ENCODE results near the gene MRPL52. TPM values are rescaled to one million over a fixed set of nuclear protein-coding genes. Genes with fewer than 3 reads are reported as not detected.
A peak's percentile ranks its signal among the peaks of the same experiment; 100 is the strongest.

Gene MRPL52
- total and polyA plus RNA-seq, 10 of the 15 experiments (the other 5 are each of a cell fraction or from before 2014, with no cell fraction given), result 51.7 to 541 (median 142) TPM

- TF ChIP-seq RELB (IDR thresholded peaks at IDR 0.05; ENCODE audit: low read depth) (peak; percentile 74; the same call in 1 of the 2 replicates), NR2C2 (IDR thresholded peaks at IDR 0.05; ENCODE audit: borderline replicate concordance, control insufficient read depth, insufficient read length, low read depth) (no peak), ZBTB11 (CRISPR knock-in tag; IDR thresholded peaks at IDR 0.05) (no peak), POU2F2 (IDR thresholded peaks at IDR 0.05; ENCODE audit: borderline replicate concordance, low read depth, low read length) (no peak; the same call in 1 of the 3 replicates), SIN3A (IDR thresholded peaks at IDR 0.05; ENCODE audit: low read depth, low read length) (peak; percentile 53; the same call in 1 of the 2 replicates), SREBF1 (IDR thresholded peaks at IDR 0.05; ENCODE audit: low read length) (no peak), EED (IDR thresholded peaks at IDR 0.05; ENCODE audit: low read depth) (peak; percentile 91), RFX5 (IDR thresholded peaks at IDR 0.05; ENCODE audit: low read depth, low read length) (no peak), NRF1 (conservative IDR thresholded peaks at IDR 0.05; ENCODE audit: low read depth, low read length) (no peak), JUND (IDR thresholded peaks at IDR 0.05; ENCODE audit: low read depth, low read length) (no peak), CEBPB (IDR thresholded peaks at IDR 0.05; ENCODE audit: borderline replicate concordance in 1 of 2, low read depth in 2 of 2, low read length in 2 of 2) (no peak), ZSCAN29 (IDR thresholded peaks at IDR 0.05) (peak; percentile 77), RELA (IDR thresholded peaks at IDR 0.05; ENCODE audit: borderline replicate concordance, partially characterized antibody) (no peak), RB1 (IDR thresholded peaks at IDR 0.05; ENCODE audit: borderline replicate concordance) (peak; percentile 30; the same call in 1 of the 2 replicates), NFYB (IDR thresholded peaks at IDR 0.05; ENCODE audit: insufficient read depth, low read depth, low read length) (no peak), BRCA1 (IDR thresholded peaks at IDR 0.05; ENCODE audit: low read depth, low read length) (no peak), NFYA (IDR thresholded peaks at IDR 0.05; ENCODE audit: borderline replicate concordance, low read depth, low read length) (no peak), USF1 (IDR thresholded peaks at IDR 0.05; ENCODE audit: borderline replicate concordance, extremely low read length, insufficient read depth, low read depth, low read length) (no peak), SMARCA5 (IDR thresholded peaks at IDR 0.05) (peak; percentile 95), ESRRA (IDR thresholded peaks at IDR 0.05; ENCODE audit: low read length) (no peak), MXI1 (IDR thresholded peaks at IDR 0.05; ENCODE audit: low read depth, low read length) (peak; percentile 23; the same call in 1 of the 2 replicates), YY1 (IDR thresholded peaks at IDR 0.05; ENCODE audit: low read depth, low read length) (peak; percentile 65; the same call in 1 of the 2 replicates), GATAD2B (conservative IDR thresholded peaks at IDR 0.05; ENCODE audit: low read depth) (0 out of 2 replicates have a peak, but pooled peaks have one; percentile 68), NR2F1 (conservative IDR thresholded peaks at IDR 0.05) (no peak; the same call in 1 of the 2 replicates), RAD21 (IDR thresholded peaks at IDR 0.05; ENCODE audit: insufficient read depth, low read depth, low read length) (peak; percentile 75)
Observed at GRCh38 chr14:22872033-22872832, 42.5 kb downstream of the MRPL52 start (continued).
